Activated CD8-positive, alpha-beta memory T cell treated with anti-CD3 and anti-CD28 coated beads, Interleukin-2, amount 50 U/mL, for 24 hours (primary cell): ENCODE results near the gene SGK1.

Experiments
- DNase-seq: peaks from one replicate; pipeline ENCODE4 v3.0.0-alpha.2; 2020; ENCODE audit errors: extremely low read depth

SGK1 gene

DNA sequence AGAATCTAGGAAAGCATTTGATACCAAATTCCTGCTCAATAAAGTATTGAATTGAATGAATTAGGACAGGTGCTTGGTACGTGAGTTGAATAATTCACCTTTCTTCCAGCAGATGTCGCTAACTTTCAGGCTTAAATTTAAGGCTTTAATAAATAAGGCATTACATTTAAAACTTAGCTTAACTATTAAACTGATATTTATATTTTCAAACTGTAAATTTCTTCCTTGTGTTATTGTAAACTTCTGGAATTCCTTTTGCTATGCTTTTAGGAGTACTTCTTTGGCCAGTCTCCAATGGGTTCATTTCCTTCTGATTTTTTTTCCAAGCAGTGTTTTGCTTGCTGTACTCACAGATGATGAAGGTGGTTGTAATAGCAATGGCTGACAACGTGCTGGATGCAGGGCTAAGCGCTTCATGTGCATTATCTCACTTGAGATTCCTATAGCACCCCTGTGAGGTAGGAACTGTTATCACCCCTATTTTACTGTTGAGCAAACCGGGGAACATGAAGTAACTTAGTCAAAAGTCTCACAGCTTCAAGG is 194.2 kb downstream of the SGK1 start:
- no peak for DNase-seq

DNA sequence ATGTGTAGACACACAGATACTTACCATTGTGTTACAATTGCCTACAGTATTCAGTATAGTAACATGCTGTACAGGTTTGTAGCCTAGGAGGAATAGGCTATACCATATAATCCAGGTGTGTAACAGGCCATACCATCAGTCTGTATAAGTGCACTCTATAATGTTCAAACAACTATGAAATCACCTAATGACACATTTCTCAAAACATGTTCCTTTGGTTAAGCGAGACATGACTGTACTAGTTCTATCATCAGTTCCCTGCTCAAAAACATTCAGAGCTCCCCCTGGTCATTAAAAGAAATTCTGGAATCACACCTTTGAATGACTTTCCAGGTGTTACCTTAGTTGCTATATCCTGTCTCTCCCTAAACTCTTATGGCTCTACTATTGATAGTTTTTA is 195.1 kb downstream of the SGK1 start:
- no peak for DNase-seq

DNA sequence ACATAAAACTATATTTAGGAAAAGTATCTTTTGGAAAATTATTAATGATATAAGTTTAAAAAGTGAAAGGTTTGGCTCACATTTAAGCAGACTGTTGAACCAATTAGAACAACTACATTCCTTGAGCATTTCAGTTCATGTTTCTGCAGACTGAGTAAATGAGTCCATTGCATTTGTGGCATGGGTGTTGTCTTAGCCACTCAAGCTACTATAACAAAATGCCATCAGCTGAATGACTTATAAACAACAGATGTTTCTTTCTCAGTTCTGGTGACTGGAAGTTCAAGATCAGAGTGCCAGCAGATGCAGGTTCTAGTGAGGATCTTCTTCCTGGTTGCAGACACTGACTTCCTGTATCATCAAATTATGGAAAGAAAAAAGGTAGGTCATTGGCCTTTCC is 198.4 kb downstream of the SGK1 start:
- no peak for DNase-seq
